Hepatocyte (in vitro differentiated cells): ENCODE results near the gene PPP3R2.

ENCODE experiments used
- CTCF ChIP-seq: fragments of 200-600 bp; sonication (generic); IDR thresholded peaks from 2 replicates; pipeline ENCODE4 v1.5.1; 2016; ENCODE audit warnings: antibody characterized with exemption, mild to moderate bottlenecking; ENCODE audit not compliant: poor library complexity
- EZH2 ChIP-seq: fragments of 200-600 bp; sonication (generic); IDR thresholded peaks from 2 replicates; pipeline ENCODE4 v1.6.1; 2016; ENCODE audit warnings: antibody characterized with exemption, mild to moderate bottlenecking, borderline replicate concordance
- EZH2phosphoT487 ChIP-seq: fragments of 200-600 bp; sonication (generic); IDR thresholded peaks from one replicate; pipeline ENCODE4 v1.6.1; 2018; ENCODE audit warnings: antibody characterized with exemption, mild to moderate bottlenecking, low read depth, moderate library complexity; ENCODE audit not compliant: unreplicated experiment, severe bottlenecking

GRCh38 chr9:101586651-101587050, 8.1 kb downstream of the PPP3R2 start:
- TF ChIP-seq CTCF, result no peak
- no peak for TF ChIP-seq EZH2
- no peak for TF ChIP-seq EZH2phosphoT487
